HG03432 (cell line): Measurements from ENCODE around the gene ADSS2.
"Not testable (repeated sequence)": the region's sequence is repeated elsewhere in the genome, so short reads cannot be mapped to it uniquely, and the experiment has no call there.

Source experiments
- ATAC-seq: cut with Tn5 transposase; IDR thresholded peaks from one replicate; pipeline ENCODE4 v1.9.1; 2021; ENCODE audit warnings: mild to moderate bottlenecking, moderate library complexity; ENCODE audit not compliant: unreplicated experiment

The ADSS2 gene

GRCh38 chr1:244451539-244451950, at the start of gene ADSS2:
ADSS2 (minus strand) TSS chr1:244451909; CDS start chr1:244451817, 92 bp downstream.
- no peak for ATAC-seq

- not testable (repeated sequence) for ATAC-seq
These were observed 48.8 kb upstream of the ADSS2 start for GRCh38 chr1:244500515-244500914.

- not testable (repeated sequence) for ATAC-seq
These were observed 47.8 kb upstream of the ADSS2 start for GRCh38 chr1:244499484-244499883.

DNA sequence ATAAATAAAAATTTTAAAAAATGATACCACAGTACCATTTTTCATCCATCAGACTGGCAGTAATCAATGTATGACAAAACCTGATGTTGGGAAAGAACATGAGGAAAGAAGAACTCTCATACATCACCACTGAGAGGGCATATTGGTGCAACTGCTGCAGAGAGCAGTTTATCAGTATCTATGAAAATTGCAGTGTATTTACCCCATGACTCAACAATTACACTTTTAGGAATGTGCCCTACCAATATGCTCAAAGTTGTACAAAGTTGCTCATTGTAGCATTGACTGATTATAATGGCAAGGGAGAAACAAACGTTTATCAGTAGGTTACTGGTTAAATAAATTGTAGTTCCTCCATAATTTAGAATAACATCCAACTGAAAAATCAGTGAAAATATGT, 46.1 kb upstream of the ADSS2 start:
- ATAC-seq, result no peak

GRCh38 chr1:244496186-244496585, 44.5 kb upstream of the ADSS2 start:
- ATAC-seq, result no peak

GRCh38 chr1:244494653-244495052, 42.9 kb upstream of the ADSS2 start:
- no peak for ATAC-seq

DNA sequence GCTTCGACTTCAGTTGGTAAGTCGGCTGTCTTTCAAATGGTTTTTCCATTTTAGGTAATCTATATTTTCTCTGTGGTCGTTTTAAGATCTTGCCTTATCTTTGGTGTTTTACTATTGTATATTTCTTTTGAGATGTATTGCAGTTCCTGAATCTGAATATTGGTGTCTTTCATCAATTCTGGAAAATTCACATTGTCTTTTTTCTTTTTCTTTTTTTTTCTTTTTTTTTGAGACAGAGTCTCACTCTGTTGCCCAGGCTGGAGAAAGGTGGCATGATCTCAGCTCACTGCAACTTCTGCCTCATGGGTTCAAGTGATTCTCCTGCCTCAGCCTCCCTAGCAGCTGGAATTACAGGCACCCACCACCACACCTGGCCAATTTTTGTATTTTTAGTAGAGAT, 33.3 kb upstream of the ADSS2 start:
- ATAC-seq, result not testable (repeated sequence)

DNA sequence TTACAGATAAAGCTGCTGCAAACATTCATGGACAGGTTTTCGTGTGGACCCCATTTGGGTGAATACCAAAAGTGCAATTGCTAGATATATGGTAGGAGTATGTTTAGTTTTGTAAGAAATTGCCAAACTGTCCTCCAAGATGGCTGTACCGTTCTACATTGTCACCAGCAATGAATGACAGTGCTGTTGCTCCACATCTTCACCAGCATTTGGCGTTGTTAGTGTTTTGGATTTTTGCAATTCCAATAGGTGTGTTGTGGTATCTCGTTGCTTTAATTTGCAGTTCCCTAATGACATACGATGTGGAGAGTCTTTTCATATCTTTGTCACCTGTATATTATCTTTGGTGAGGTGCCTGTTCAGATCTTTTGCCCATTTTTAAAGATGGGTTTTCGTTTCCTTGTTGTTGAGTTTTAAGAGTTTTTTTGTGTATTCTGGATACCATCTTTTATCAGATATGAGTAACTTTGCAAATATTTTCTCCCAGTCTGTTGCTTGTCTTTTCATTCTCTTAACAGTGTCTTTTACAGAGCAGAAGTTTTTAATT, 21.4 kb upstream of the ADSS2 start:
- ATAC-seq, result no peak

DNA sequence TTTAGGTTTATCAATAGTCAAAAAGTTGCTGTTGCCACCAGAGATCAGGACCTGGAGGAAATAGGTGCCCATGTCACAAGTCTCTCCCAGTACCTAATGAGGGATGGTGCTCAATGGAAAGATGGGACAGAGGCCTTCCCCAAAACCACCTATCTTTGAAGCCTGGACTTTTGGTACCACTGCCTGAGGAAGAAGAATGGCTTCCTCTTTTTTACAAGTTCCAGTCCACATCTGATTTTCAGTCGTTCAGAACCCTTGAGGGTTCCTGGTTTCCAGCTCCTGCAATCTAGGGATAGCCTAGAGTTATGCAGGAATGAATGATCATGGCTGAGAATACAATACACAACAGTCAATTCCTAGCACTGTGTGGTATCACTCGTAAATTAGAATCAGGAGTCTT, 15.0 kb upstream of the ADSS2 start:
- ATAC-seq, result no peak

GRCh38 chr1:244461245-244462071, 9.7 kb upstream of the ADSS2 start, which contains the start of gene CATSPERE:
CATSPERE (plus strand) TSS chr1:244461273; CDS start chr1:244461430, 157 bp downstream.
- peak; percentile 99 for ATAC-seq

DNA sequence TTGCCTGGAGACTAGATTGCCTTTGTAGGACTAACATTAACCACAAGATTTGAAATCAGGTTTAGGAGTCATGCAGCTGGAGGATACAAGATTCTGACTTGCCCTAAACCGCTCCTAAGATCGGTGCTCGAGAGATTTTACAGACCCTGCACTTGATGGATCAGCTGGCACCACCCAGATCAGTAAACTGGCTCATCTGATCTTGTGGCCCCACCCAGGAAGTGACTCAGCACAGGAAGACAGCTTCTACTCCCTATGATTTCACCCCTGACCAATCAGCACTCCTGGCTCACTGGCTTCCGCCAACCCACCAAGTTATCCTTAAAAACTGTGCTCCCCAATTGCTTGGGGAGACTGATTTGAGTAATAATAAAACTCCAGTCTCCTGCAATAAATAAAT, 8.5 kb upstream of the ADSS2 start:
- no peak for ATAC-seq

DNA sequence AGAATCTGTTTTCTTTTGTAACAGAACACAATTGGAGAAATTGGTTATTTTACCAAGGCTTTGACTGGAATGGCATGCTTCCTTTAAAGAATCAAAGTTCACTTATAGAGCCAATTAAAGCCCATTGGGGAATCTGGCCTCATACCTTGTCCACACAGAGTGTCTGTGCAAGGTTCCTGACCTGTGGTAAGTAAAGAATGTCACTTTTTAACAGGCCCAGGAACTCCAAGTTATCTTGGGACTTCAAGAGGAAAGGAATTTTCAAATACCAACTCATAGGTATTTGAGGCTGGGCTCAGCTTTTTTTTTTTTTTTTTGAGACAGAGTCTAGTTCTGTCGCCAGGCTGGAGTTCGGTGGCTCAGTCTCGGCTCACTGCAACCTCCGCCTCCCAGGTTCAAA, 7.1 kb upstream of the ADSS2 start:
- ATAC-seq, result no peak

DNA sequence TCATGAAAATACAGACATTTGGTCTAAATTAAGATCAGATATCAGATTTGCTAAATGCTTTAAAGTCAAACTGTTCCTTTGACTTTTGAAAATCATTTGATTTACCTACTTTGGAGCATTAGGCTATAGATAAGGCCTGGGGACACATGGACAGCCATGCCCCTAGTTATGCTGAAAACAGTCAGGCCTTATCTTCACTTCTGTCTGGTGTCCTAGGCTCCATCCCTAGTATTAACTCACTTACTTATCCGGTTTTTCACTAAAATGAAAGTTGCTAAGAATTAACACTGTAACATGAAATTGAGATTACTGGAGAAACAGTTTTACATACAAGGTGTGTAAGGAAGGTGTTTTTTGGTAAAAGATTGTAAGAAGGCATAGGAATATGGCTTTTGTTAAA, 4.9 kb upstream of the ADSS2 start:
- ATAC-seq, result no peak

GRCh38 chr1:244454412-244454811, 2.7 kb upstream of the ADSS2 start:
- ATAC-seq, result no peak

- ATAC-seq, result peak; percentile 97
These were observed 464 bp upstream of the ADSS2 start for GRCh38 chr1:244451951-244452795.

DNA sequence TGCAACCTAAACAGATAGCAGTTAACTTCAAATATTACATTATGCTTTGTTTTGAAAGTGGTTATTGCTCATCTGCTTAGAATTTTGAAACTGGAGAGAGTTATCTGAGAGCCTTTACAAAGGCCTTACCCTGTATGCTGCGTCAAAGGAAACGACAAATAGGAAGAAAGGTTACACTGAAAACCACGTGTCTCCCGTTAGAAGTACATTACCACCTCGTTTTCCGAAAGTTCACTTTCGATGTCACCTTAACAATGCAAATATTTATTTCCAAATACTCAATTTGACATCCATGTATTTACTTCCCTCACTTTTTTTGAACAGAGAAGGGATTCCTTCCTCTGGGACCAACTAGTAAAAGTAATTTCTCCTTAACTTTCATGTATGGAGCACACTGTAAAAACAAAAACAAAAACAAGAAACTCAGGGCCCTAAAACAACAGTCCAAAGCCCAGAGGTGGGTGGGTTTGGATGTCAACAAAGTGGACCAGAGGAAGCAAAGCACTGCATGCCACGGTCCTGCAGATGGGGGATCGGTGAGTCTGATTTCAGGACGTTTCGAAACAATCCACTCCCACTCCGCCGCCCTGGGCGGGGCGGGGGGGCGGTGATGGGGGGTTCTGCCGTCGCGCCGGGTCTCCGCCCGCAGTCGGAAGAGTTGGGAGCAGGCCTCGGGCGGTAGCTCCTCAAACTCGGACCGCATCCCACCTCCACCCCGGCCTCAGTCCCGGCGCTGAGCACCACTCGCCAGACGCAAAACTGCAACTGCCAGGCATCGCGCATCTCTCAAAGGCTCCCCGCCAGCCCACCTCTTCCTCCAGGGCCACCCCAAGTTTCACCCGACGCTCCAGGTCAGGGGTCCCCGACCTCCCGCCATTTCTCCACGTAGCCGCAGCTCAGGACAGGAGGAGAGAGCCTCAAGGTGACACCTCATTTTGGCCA, 841 bp downstream of the ADSS2 start:
- ATAC-seq, result peak; percentile 13

DNA sequence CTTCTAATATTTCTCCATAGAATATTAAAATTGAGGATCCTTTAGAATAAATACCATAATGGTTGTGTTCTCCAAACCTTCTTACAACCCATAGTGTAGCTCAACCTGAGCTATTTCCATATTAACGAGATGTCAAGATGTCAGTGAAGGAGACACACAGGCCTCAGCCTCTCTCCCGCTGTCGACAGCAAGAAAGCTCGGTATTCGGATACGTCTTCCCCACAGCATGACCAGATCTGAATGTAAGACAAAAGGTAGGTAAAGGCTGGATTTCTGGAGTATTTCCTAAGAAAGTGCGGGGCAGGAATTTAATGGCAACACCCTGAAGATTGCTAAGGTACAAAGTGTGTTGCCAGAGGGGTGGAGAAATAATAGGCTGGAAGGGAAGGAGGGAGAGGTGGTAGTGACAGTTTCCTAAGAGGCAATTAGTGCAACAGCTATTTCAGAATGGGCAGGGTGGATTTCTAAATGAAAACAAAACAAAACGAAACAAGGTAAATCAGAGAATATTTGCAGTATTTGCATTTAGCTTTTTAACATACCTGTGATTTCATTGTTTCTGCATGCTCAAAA, 1.7 kb downstream of the ADSS2 start:
- ATAC-seq, result no peak

DNA sequence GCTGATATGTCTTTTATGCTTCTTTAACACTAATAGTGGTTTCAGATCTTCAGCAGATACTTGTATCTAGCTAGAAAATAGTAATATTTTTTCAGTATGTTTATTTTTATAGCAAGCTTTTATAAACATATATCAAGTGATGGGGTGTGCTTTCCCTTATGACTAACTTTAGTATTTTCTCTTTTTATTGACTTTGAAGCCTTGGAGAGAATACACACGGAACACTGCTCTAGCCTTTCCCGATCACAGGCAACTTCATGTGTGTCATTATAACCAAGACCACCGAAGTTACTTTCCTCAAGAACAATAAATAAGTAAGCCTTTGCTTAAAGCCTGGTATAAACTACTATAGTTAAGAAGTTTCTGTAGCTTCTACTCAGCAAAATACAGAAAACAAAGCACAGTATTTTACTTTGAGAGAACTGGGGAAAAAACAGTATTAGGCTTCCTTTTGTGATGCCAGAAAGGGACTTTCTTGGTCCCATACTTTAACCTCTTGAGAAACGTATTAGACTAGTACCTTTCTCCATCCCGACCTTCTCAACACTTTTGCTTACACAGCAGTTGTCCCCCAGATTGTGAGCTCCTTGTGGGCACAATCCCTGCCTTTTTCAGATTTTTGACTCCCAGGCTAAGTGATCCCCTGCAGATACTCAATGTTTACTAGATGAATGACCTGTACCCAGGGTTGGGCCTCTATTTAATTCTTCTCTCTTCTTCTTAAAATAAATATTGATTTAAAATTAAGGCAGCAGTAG, 3.3 kb downstream of the ADSS2 start:
- no peak for ATAC-seq

GRCh38 chr1:244447552-244447951, 4.2 kb downstream of the ADSS2 start:
- no peak for ATAC-seq
